GM12878 (cell line): ENCODE measurements around the gene TNFSF4.

Experiments used
- BCL3 ChIP-seq: IDR thresholded peaks from 2 replicates; pipeline ENCODE4 v1.6.1; 2011; ENCODE audit warnings: borderline replicate concordance, low read depth, mild to moderate bottlenecking, moderate library complexity, low read length; ENCODE audit not compliant: insufficient read depth, poor library complexity, severe bottlenecking
- BMI1 ChIP-seq: fragments of 450-650 bp; IDR thresholded peaks from 2 replicates; pipeline ENCODE4 v1.6.1; 2016; ENCODE audit warnings: mild to moderate bottlenecking, moderate library complexity, borderline replicate concordance
- CTCF ChIP-seq, 3 experiments: IDR thresholded peaks in 2 of 3; conservative IDR thresholded peaks in 1 of 3; 2 replicates each; pipeline ENCODE4 v1.5.1; 2011; ENCODE audit warnings: low read depth in 3 of 3, low read length in 3 of 3, mild to moderate bottlenecking in 3 of 3, control low read depth in 2 of 3, moderate library complexity in 2 of 3, inconsistent platforms in 1 of 3, mixed read lengths in 1 of 3; ENCODE audit not compliant: control insufficient read depth in 2 of 3, insufficient read depth in 1 of 3; ENCODE audit errors: extremely low read depth in 1 of 3
- EP300 ChIP-seq, 2 experiments: fragments of 150-350 bp in 1 of 2; IDR thresholded peaks; 2 replicates each; pipeline ENCODE4 v1.6.1; 2011 to 2012; ENCODE audit warnings: low read depth in 2 of 2, low read length in 2 of 2, borderline replicate concordance in 1 of 2, improper control_type of control experiment in 1 of 2, inconsistent platforms in 1 of 2; ENCODE audit not compliant: control insufficient read depth in 1 of 2
- ESRRA ChIP-seq: IDR thresholded peaks from 2 replicates; pipeline ENCODE4 v1.6.1; 2012; ENCODE audit warnings: mild to moderate bottlenecking, low read length, improper control_type of control experiment
- EZH2 ChIP-seq: IDR thresholded peaks from 2 replicates; pipeline ENCODE4 v1.6.1; 2012; ENCODE audit warnings: low read depth, mild to moderate bottlenecking, control low read depth, inconsistent platforms, low read length, borderline replicate concordance; ENCODE audit not compliant: control insufficient read depth
- MTA2 ChIP-seq: fragments of 450-650 bp; IDR thresholded peaks from 2 replicates; pipeline ENCODE4 v1.6.1; 2016; ENCODE audit warnings: low read depth, mild to moderate bottlenecking, moderate library complexity
- NBN ChIP-seq: fragments of 450-650 bp; IDR thresholded peaks from 2 replicates; pipeline ENCODE4 v1.6.1; 2016
- NR2C1 ChIP-seq: fragments of 450-650 bp; IDR thresholded peaks from 2 replicates; pipeline ENCODE4 v1.6.1; 2017; ENCODE audit warnings: antibody characterized with exemption, mild to moderate bottlenecking, moderate library complexity
- POLR2A ChIP-seq: IDR thresholded peaks from 2 replicates; pipeline ENCODE4 v1.6.1; 2011; ENCODE audit warnings: low read depth, mild to moderate bottlenecking, low read length
- SMC3 ChIP-seq: IDR thresholded peaks from 2 replicates; pipeline ENCODE4 v1.6.1; 2011; ENCODE audit warnings: low read length, improper control_type of control experiment, borderline replicate concordance
- TBL1XR1 ChIP-seq: IDR thresholded peaks from 2 replicates; pipeline ENCODE4 v1.6.1; 2012; ENCODE audit warnings: low read depth, low read length, improper control_type of control experiment
- TCF7 ChIP-seq: IDR thresholded peaks from 2 replicates; pipeline ENCODE4 v1.6.1; 2014; ENCODE audit warnings: antibody characterized with exemption, borderline replicate concordance
- ZBTB33 ChIP-seq: fragments of 450-650 bp; IDR thresholded peaks from 2 replicates; pipeline ENCODE4 v1.6.1; 2017; ENCODE audit warnings: mild to moderate bottlenecking

GRCh38 chr1:173164178-173164577 lies 43.0 kb downstream of the TNFSF4 start:
- TF ChIP-seq MTA2: no peak
- no peak for TF ChIP-seq BCL3
- no peak for TF ChIP-seq ESRRA
- TF ChIP-seq EZH2: no peak
- no peak for TF ChIP-seq SMC3
- TF ChIP-seq CTCF (IDR thresholded peaks at IDR 0.05 in 2 of 3, conservative IDR thresholded peaks at IDR 0.05 in 1 of 3; ENCODE audit: control insufficient read depth in 2 of 3, extremely low read depth in 1 of 3, insufficient read depth in 1 of 3, low read depth in 3 of 3, low read length in 3 of 3): no peak
- TF ChIP-seq NBN: no peak
- TF ChIP-seq TBL1XR1: no peak
- TF ChIP-seq EP300 (IDR thresholded peaks at IDR 0.05; ENCODE audit: borderline replicate concordance in 1 of 2, control insufficient read depth in 1 of 2, low read depth in 2 of 2, low read length in 2 of 2): no peak
- TF ChIP-seq NR2C1: no peak
- TF ChIP-seq POLR2A: no peak
- TF ChIP-seq ZBTB33: no peak
- TF ChIP-seq TCF7: no peak
- TF ChIP-seq BMI1: no peak
